DND-41 (cell line): ENCODE measurements around the gene GALNT5.

ENCODE experiments used
- EZH2 ChIP-seq: IDR thresholded peaks from 3 replicates; pipeline ENCODE4 v1.6.1; 2012; ENCODE audit warnings: borderline replicate concordance, low read depth, mild to moderate bottlenecking, moderate library complexity, low read length, inconsistent platforms; ENCODE audit not compliant: severe bottlenecking
- TF ChIP-seq, protein P1 (sequence below): IDR thresholded peaks from 2 replicates; pipeline ENCODE4 v1.5.1; 2012; ENCODE audit warnings: borderline replicate concordance, low read length, moderate library complexity, mild to moderate bottlenecking; ENCODE audit not compliant: poor library complexity, severe bottlenecking; ENCODE audit errors: extremely low read depth

DNA sequence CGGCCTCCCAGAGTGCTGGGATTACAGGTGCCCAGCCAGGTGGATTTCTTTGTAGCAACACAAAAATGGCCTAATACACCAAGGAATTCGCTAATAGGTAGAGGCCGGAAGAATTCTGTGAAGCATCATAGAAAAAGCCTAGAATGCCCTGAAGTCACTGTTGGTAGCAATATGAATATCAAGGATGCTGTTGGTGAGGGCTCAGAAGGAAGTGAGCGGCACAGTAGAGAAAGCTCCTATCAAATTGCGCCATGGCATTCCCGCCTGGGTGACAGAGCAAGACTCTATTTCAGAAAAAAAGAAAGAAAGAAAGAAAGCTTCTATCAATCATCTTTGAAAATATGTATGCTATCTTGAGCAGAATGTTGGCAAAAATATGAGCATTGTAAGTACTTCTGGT lies 23.8 kb downstream of the GALNT5 start:
- TF ChIP-seq, protein P1, sequence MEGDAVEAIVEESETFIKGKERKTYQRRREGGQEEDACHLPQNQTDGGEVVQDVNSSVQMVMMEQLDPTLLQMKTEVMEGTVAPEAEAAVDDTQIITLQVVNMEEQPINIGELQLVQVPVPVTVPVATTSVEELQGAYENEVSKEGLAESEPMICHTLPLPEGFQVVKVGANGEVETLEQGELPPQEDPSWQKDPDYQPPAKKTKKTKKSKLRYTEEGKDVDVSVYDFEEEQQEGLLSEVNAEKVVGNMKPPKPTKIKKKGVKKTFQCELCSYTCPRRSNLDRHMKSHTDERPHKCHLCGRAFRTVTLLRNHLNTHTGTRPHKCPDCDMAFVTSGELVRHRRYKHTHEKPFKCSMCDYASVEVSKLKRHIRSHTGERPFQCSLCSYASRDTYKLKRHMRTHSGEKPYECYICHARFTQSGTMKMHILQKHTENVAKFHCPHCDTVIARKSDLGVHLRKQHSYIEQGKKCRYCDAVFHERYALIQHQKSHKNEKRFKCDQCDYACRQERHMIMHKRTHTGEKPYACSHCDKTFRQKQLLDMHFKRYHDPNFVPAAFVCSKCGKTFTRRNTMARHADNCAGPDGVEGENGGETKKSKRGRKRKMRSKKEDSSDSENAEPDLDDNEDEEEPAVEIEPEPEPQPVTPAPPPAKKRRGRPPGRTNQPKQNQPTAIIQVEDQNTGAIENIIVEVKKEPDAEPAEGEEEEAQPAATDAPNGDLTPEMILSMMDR, result no peak
- TF ChIP-seq EZH2, result no peak
